Medulla oblongata (tissue), 1 donor: ENCODE results near the gene NT5DC2.
A peak's percentile ranks its signal among the peaks of the same experiment; 100 is the strongest.
"Not testable (repeated sequence)": the region's sequence is repeated elsewhere in the genome, so short reads cannot be mapped to it uniquely, and the experiment has no call there.

Source experiments
- DNase-seq: peaks from one replicate; pipeline ENCODE4 v3.0.0-alpha.2; 2015; ENCODE audit errors: extremely low spot score

The NT5DC2 gene

DNA sequence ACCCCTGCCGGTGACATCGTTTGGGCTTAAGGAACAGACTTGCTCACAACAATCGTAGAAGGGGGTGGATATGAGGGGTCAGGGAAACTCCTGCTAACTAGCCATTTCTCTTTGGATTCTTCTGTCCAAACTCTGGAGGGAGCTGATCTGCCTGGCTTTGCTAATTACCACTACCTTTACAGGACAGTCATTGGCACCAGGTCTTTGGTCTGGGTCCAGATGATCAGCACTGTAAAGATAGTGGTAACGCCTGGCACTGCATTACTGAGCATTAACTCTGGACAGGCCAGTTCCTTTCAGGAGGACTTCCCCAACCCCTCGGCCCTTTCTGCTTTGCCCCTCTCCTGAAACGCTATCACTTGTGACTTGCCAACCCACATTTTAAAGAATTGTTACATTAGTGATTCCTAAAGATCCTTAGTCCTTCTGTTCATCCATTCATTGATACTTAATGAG is 3.5 kb upstream of the NT5DC2 start:
- no peak for DNase-seq

DNA sequence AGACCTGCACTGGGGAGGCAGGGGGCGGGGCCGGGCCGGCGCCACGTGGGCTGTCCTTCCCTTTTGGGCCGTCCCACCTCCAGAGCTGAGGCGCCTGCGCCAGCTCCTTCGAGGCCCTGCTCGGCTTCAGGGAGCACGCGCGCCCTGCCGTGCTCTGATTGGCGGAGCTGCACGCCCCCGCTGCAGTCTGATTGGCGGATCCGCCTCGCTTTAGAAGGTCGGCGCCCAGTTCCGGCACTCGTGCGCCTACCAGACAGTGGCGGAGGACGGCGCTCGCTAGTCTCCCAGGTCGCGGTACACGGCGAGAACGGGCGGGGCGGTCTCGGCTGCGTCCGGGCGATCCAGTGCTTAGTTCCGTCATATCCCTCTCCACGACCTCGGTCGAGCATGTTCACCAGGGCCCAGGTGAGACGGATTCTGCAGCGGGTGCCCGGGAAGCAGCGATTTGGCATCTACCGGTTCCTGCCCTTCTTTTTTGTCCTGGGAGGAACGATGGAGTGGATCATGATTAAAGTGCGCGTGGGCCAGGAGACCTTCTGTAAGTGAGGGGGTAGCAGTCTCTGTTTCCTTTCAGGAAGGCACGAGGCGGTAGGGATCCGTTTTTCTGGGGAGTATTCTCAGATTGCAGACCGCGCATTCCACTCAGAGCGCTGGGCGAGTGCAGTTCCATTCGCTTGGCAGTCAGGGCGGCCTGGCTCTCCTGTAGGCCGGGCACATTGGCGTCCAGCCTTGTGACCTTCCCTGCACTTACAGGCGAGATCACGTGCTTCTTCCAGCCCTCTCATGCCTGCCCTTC is 2.9 kb upstream of the NT5DC2 start, which contains the start of gene UQCC5:
Gene UQCC5 (plus strand): TSS at position 237 of the 796 bp plus-strand sequence. CDS start 151 bp downstream, at position 388.
- peak; percentile 98 for DNase-seq

DNA sequence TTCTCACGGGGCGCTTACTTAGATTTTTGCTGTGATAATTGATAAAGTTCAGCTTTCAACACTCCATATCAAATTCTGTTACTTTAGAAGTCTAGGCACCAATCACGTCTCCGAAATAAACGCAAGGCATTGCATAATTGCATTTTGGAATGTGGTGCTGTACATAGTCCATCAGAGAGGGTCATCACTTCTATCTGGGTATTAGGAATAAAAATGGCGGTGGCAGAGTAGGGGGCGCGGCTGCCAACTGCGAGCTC is 2.4 kb upstream of the NT5DC2 start:
- no peak for DNase-seq

DNA sequence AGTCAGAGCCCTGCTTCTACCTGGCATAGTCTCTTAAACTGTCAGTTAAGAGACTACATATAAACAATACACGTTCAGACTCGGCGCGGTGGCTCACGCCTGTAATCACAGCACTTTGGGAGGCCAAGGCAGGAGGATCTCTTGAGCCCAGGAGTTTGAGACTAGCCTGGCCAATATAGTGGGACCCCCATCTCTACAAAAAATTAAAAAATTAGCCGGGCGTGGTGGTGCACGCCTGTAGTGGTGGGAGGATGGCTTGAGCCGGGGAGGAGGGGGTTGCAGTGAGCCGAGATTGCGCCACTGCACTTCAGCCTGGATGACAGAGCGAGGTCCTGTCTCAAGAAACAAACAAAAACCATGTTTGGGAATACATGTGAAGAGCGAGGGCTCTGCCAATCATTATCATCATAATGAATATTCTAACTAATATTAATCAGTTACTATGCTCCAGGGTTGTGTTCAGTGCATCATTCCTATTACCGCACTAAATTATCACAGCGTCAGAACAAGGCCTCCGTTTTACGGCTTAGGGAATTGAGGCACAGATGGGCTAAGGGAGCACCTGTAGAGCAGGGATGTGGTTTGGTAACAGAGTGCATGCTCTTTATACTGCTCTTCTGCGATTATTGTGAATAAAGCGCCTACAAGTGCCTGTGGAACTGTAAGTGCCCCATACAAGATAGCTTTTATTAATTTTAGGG is 1.9 kb upstream of the NT5DC2 start:
- DNase-seq: no peak

DNA sequence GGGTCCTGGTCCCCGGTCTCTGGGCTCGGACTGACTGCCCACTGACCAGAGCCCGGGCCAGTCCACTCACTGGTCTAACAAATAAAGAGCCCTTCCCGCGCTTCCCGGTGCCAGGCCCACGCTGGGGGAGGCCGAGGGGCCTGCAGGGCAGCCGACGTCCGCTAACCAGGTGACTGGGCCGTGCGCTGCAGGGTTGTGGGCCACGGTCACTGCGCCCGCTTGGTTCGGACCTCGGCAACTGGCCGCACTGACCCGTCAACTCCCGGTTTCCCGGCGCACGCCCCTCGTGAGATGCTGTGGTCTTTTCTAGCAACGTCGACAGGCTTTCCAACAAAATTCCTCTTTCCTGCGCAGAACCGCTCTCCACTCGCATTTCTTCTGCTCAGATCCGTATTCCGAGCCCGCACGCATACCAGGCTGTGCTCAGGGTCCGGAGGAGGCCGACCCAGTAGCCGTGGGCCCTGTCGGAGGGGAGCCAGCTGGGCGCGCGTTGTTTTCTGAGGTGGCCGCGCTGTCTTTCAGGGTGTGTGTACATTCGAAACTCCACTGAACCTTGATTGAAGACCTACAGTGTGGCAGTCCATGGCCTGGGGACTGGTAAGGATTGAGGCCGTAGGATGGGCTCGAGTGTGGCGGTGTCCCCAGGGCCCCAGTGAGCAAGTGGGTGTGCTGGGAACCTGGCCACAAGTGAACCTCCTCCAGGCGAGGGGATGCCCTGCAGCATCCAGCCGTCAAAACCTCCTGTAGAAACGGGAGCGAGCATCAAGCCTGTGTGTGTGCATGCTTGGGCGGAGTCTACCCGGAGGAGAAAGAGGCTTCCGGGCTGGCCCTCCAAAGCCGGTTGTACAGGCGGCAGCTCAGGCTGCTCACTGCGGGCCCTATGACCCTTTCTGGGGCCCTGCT is 875 bp upstream of the NT5DC2 start:
- DNase-seq: no peak

DNA sequence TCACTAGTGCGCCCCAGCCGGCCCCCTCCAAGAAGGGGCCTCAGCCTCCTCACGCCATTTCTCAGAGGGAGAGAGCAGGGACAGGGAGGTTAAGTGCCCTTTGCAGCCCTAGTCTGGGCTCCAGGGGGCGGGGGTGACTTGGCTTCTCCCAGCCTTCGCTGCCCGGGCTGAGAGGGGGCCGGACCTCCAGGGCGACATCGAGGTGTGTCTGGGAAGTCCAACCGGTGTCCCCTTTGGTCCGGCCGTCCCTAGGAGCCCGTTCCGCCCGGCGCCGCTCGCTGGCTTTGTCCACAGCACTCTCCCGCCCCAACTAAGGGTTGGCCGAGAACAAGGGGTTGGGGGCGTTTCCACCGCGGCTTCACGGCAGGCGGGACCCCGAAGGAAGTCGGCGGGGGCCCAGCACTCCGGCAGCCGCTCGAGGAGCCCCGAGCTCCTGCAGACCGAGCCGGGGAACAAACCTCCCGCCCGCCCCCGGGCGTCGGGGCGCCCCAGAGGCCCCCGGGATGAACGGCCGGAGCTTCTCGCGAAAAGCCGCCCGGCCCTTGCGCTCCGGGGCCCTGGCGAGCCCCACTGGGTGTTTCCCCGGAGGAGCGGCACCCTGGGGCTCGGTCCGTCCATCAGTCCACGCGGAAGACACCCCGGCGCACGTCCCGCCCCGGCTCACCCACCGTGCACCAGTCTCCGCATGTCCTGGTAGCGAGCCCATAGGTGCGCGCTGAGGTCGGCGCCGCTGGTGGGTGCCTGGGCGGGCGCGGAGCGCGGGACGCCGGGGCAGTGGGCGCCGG is 627 bp downstream of the NT5DC2 start:
- DNase-seq: no peak

DNA sequence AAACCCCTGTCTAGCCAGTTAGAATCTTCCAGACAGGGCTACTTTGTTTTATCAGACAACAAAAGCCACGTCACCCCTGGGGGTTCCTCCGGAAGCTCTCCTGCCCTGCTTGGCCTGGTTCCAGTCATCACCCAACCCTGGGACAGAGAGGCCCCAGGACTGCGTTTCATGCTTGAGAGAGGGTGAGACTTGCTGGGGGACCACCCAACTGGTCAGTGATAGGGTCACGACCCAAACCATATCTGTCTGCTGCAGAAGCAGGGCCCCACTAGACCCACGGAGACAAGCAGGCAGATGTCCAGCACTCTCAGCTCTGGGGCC is 1.2 kb downstream of the NT5DC2 start:
- no peak for DNase-seq

DNA sequence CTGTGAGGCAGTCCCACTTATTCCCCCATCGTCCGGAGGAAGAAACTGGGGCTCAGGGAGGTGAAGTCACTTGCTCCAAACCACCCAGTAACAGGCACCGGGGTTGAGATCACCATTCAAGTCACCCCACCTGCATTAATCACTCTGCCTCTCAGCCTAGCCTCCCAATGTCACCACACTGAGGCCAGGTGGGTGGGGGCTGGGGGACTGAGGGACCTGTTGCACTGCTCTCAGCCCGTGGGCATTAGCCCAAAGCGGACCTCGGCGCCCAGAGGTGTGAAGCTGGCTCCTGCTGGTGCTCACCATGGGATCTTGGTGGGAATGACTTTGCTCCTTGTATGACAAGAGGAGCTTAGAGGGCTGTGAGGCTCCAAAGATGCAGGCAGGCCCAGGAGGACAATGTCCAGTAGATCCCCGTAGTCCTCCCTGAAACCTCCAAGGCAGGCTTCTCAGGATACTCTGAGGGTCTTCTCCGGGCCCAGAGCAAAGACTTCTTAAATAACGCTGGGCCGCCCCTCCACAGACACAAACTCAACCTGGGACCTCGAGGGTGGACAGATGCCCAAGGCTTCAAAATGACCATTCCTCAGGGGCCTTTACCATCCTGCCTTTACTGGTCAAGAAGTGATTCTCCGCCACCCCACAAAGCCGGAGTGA is 1.7 kb downstream of the NT5DC2 start:
- no peak for DNase-seq

DNA sequence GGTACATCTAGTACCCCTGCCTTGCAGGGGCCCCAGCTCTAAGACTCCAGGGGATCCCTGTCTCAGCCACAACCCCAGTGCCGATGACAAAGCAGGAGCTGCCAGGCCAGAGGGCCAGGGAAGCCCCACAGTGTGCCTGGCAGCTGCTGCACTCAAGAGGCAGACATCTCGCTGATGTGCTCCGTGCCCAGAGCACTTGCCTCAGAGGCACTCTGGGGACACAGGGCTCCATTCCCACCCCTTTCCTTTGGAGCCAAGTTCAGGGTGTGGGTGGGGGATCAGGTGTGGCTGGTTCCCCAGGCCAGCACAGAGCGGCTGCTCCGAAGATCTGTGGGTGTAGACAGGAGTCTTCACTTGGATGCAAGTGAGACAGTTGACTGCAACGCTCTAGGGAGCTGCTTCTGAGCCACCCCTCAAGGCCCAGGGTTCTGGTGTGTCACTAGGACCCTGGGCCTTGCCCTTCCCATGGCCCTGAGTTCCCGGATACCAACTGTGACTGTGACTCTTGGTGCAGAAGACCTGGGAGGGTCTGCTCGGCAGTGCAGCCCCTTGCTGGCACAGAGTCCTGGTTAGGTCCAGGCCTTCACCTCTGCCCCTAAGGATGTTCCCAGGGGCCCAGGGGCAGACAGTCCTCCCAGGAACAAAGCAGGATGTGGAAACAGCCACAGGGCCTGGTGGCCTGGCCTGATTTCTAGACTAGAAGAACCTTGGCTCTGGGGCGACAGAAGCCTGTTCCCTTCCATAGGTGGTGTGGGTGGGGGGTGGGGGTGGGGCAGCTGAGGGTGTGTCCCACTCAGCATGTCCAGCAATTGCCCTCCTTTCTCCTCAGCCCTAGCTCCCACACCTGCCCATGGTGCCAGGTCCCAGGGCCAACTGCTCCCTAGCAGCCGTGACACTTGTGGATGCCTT is 2.5 kb downstream of the NT5DC2 start:
- no peak for DNase-seq

DNA sequence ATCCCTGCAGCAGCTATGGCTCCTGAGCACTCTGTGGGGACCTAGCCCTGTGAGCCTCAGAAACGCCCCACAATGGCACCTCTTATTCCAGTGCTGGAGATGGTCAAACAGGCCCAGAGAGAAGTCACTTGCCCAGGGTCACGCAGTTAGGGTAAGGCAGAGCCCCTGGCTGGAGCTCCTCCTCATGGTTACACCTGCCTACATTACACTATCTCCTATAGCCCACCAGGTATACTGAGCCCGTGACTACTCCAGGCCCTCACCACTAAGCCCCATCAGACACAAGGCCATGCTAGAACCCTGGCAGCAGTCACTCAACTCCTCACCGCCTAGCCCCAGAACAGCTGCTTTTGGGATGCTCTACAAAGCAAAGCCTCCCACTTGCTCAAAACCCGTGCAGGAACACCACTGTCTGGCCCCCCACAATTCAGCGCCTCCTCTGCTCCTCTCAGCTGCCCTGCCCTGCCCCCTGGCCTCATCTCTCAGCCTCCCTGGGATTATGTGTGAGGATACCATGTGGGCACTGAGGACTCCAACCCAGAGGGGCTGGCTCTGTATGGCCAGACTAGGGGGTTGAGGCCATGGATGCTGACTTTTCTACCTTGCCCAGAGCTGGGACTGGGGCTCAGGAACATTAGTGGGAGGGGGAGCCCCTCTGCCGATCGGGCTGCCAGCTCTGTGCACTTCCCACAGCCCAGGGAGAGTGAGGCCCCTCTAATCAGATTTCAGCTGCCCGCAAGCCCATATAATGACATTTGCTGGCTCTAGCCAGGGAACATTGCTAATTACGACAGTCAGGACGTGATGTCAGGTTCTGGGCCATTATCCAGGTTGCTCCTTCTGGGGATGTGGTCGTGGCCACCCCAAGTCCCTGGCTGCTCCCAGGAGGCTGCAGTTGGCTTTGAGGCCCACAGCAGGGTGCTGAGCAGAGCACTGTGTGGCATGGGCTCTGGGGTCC is 4.0 kb downstream of the NT5DC2 start:
- DNase-seq: no peak

DNA sequence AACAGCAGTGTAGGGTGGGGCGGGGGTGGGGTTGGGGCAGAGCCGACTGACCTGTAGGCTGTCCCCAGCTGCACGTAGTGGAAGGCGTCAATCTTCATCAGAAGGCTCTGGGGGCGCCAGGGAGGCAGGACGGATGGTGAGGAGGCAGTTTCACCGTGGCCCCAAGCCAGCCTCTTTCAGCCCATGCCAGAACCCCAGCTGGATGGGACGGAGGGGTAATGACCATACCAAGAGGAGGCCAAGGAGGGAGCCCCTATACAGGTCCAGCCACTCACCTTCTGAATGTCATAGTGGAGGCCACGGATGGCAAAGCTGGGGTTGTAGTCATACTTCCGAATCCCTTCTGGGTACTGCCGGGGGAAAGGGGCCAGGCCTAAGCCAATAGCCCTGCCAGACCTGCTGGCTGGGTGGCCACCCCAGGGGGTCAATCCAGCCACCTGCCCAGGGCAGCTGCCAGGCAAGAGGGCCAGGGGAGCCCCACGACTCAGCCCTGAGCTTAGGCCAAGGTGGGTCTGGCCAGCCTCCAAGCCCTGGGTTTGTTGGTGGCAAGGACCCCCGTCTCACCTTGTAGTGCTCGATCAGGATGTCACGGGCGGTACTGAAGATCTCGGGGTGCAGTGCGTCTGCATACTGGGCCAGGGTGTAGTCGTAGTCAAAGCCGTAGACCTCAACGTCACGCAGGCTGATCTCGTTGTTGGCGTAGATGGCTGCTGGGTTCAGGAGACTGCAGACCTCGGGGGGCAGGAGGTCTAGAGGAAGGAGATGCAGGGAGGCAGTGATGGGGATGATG is 4.9 kb downstream of the NT5DC2 start:
- no peak for DNase-seq

DNA sequence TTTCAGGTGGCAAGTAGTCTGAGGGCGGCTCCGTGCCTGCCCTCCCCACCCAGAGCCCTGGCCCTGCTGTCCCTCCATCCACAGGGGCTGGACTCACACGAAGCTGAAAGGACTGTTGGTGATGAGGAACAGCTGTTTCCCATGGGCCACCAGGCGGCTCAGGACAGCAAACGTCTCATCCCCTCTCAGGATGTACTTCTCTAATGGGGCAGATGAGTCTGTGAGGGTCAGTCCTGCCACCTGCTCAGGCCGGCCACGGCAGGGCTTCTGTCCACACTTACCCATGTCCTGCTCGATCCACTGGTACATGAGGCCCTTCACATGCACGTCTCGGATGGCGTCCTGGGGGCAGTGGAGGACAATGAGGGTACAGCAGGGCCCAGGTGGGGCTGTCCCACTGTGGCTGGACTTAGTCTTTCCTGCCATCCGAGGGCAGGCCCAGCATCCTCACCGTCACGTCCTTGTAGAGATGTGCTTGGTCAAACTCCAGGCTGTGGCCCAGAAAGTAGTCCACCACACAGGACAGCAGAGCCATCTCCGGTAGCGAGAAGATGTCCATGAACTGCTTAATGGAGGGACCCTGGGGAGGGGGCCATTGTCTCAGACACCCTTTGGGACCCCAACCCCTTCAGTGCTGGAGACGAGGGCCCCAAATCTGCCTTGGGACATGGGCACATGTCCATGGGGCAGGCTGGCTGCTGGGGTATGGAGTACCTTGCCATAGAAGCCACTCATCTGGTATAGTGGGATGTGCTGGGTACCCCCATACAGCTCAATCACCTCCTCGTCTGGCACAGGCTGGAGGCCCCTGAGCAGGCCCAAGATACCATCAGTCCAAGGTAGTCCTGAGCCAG is 5.7 kb downstream of the NT5DC2 start:
- DNase-seq: no peak

DNA sequence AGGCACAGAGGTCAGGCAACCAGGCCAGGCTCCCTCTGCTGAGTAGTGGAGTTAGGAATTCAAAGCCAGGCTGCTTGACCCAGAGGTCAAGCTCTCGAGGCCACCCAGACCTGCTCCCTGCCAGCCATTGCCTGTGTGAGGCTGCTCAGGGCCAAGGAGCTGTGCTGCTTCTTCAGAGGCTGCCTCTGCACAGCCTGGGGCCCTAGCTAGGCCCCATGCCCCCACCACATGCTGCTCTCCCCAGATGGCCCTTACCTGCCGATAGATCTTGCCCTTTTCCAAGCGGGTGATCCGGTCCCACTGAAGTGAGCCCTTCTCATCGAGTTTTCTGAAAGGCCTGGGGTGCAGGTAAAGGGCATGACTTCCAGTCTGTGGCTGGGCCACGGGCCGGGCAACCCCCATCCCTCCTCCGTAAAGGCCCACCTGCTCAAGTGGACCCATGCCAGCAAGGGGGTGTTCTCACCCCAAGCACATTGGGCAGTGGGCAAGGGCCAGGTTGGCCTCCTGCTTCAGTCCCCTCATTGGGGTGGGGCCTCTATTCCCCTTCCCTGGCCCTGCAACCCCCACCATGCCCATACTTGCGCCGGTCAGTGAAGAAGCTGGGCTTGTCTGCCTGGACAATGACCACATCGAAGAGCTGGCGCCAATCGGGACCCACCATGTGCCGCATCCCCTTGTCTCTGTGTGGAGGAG is 6.5 kb downstream of the NT5DC2 start:
- no peak for DNase-seq

DNA sequence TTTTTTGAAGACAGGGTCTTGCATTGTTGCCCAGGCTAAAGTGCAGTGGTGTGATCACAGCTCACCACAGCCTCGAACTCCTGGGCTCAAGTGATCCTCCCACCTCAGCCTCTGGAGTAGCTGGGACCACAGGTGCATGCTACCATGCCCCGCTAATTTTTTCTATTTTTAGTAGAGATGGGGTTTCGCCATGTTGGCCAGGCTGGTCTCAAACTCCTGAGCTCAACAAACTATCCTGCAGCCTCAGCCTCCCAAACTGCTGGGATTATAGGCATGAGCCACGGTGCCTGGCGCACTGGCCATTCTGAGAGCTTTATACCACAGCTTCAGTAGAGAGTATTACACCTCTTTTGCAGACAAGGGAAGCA is 7.0 kb downstream of the NT5DC2 start:
- DNase-seq: not testable (repeated sequence)

DNA sequence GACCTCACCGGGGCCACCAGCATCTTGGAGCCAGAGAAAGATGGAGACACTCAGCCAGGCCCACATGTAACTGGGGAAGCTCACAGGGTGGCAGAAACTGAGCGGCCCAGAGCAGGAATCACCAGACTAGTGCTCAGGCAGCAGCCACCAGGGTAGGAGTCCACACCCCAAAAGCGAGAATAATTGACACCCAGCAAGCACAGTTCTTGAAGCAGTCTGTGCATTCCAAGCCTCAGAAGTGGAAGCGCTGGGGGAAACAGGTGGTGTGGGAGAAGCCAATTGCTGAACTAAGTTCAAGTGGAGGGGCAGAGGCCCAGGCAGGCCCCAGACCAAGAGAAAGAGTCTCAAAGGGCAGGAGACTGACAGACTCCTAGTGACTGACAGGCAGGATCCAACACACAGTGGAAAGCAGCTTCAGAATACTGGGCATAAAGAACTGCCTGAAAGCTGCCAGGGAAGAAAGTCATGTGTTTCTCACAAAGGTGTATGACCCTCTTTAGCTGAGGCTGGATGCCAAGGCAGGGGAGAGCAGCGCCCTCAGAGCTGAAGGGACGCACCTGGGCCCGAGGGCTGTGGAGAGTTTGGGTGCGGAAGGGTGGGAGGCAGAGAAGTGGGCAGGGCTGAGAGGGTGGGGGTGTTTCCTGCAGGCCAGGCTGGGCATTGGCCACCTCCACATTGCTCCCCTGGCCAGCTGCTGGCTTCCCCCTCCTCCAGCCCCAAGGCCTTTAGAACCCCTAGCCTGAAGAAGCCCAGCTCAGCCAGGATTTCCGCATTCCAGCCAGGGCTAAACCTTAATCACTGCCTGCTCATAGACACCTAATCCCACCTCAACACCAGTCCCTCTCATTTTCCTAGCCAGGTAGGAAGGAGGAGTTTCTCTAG is 7.7 kb downstream of the NT5DC2 start:
- no peak for DNase-seq
